ENCODE results near the gene TDRD9.
"Not testable (repeated sequence)": the region's sequence is repeated elsewhere in the genome, so short reads cannot be mapped to it uniquely, and the experiment has no call there.

The TDRD9 gene

GRCh38 chr14:103887557-103888115, 40.6 kb upstream of the TDRD9 start:
- TF ChIP-seq, protein P1, sequence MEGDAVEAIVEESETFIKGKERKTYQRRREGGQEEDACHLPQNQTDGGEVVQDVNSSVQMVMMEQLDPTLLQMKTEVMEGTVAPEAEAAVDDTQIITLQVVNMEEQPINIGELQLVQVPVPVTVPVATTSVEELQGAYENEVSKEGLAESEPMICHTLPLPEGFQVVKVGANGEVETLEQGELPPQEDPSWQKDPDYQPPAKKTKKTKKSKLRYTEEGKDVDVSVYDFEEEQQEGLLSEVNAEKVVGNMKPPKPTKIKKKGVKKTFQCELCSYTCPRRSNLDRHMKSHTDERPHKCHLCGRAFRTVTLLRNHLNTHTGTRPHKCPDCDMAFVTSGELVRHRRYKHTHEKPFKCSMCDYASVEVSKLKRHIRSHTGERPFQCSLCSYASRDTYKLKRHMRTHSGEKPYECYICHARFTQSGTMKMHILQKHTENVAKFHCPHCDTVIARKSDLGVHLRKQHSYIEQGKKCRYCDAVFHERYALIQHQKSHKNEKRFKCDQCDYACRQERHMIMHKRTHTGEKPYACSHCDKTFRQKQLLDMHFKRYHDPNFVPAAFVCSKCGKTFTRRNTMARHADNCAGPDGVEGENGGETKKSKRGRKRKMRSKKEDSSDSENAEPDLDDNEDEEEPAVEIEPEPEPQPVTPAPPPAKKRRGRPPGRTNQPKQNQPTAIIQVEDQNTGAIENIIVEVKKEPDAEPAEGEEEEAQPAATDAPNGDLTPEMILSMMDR (IDR thresholded peaks at IDR 0.05; ENCODE audit: low read depth, low read length) = no peak
- no peak overlapping the region for H3K4me3 ChIP-seq (ENCODE audit: low read depth, low read length)
- DNase-seq (ENCODE audit: low read depth, low spot score) = no peak
- in situ Hi-C loops (cut with HindIII; ENCODE audit: low sequenced_read_pairs) = no loop called here

- in situ Hi-C loops (cut with HindIII; ENCODE audit: low sequenced_read_pairs); H3K4me3 ChIP-seq (ENCODE audit: low read depth, low read length); DNase-seq (ENCODE audit: low read depth, low spot score): not testable (repeated sequence)
These were observed 39.3 kb upstream of the TDRD9 start for GRCh38 chr14:103889002-103889312.

- no peak overlapping the region for H3K4me3 ChIP-seq (ENCODE audit: low read depth, low read length)
- TF ChIP-seq, protein P1 (IDR thresholded peaks at IDR 0.05; ENCODE audit: low read depth, low read length) = no peak
- in situ Hi-C loops (cut with HindIII; ENCODE audit: low sequenced_read_pairs) = no loop called here
- DNase-seq (ENCODE audit: low read depth, low spot score) = no peak
These were observed 38.8 kb upstream of the TDRD9 start for GRCh38 chr14:103889313-103890051.

DNA sequence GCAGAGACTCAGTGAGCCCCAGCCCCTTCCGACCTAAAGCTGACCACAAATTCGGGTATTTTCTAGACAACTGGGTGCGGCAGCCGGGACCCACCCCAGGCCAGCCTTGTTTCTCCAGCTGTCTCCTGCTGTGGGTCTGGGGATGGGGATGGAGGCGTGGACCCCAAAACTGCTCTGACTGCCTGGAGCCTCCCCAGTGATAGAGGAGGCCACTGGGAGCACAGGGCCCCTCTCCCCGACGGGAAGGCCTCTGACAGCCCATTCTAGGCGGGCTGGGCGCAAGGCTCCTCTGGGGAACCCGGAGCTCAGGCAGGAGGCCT, 38.2 kb upstream of the TDRD9 start:
- in situ Hi-C loops (cut with HindIII; ENCODE audit: low sequenced_read_pairs) = no loop called here
- TF ChIP-seq, protein P1 (IDR thresholded peaks at IDR 0.05; ENCODE audit: low read depth, low read length) = no peak
- H3K4me3 ChIP-seq (ENCODE audit: low read depth, low read length) = no peak overlapping the region
- no peak for DNase-seq (ENCODE audit: low read depth, low spot score)

GRCh38 chr14:103890821-103891666, 37.2 kb upstream of the TDRD9 start:
- TF ChIP-seq, protein P1 (IDR thresholded peaks at IDR 0.05; ENCODE audit: low read depth, low read length) = no peak
- H3K4me3 ChIP-seq (ENCODE audit: low read depth, low read length) = no peak overlapping the region
- no peak for DNase-seq (ENCODE audit: low read depth, low spot score)
- in situ Hi-C loops (cut with HindIII; ENCODE audit: low sequenced_read_pairs) = no loop called here

DNA sequence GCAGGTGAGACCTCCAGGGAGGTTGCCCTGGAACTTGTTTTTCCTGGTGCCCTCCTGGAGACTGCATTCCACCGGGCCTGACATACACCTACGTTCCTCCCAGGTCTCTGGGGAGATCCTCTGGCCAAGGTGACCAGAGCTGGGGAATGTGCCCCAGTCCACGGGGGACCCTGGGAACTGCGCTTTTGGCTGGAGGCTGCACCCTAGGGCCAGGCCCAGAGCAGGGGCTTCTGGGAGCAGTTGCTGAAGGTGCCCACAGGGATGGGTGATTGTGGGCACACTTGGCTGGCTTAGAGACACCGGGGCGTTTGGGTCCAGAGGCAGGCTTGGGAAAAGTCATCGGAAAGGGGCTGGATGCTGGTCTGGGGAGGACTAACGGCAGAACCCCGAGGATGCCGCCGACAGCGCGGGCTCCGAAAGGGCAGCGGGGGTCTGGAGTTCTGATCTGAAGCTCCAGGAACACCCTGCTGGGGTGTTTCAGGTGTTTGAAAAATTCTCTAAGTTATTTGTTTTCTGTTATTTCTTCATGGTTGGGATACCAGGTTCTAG, 36.5 kb upstream of the TDRD9 start:
- no peak overlapping the region for H3K4me3 ChIP-seq (ENCODE audit: low read depth, low read length)
- no peak for DNase-seq (ENCODE audit: low read depth, low spot score)
- in situ Hi-C loops (cut with HindIII; ENCODE audit: low sequenced_read_pairs) = no loop called here
- TF ChIP-seq, protein P1 (IDR thresholded peaks at IDR 0.05; ENCODE audit: low read depth, low read length) = no peak

GRCh38 chr14:103892247-103892646, 36.0 kb upstream of the TDRD9 start:
- no peak for DNase-seq (ENCODE audit: low read depth, low spot score)
- in situ Hi-C loops (cut with HindIII; ENCODE audit: low sequenced_read_pairs) = no loop called here
- TF ChIP-seq, protein P1 (IDR thresholded peaks at IDR 0.05; ENCODE audit: low read depth, low read length) = no peak
- H3K4me3 ChIP-seq (ENCODE audit: low read depth, low read length) = no peak overlapping the region
